ENCODE measurements around the gene PTPRE.

DNA sequence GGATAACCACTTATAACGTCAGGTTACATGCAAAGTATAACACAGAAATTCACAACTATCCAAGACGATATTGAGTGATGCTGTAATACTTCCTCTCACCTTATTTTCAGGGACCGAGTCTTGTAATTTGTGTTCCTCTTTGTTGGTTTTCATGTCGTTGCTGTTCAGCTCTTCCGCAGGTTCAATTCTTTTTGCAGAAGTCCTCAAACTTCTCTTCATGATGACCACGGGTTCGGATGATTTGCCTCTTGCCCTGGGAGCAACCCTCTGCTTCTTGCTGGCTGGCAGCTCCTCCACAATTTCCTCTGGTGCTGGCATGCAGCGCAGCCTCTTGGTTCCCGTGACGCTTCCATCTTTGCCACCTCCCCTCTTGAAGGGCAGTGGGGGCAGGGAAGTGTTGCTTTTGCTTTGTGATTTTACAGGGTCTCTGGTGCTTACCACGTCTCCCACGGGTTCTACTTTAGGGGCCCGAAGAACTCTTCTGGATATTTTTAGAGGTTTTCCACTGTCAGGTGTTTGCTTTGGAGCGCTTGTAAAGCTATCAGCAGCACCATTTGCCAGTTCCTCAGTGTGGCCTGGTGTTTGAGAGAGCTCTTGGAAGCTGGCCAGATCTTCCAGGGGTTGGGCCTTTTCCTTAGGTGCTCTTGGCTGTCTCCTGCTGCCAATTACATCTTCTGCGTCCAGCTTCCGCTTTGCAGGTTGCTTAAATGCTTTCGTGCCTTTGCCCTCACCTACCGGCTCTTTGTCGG lies 195.8 kb downstream of the PTPRE start:
- TF ChIP-seq, protein P1, sequence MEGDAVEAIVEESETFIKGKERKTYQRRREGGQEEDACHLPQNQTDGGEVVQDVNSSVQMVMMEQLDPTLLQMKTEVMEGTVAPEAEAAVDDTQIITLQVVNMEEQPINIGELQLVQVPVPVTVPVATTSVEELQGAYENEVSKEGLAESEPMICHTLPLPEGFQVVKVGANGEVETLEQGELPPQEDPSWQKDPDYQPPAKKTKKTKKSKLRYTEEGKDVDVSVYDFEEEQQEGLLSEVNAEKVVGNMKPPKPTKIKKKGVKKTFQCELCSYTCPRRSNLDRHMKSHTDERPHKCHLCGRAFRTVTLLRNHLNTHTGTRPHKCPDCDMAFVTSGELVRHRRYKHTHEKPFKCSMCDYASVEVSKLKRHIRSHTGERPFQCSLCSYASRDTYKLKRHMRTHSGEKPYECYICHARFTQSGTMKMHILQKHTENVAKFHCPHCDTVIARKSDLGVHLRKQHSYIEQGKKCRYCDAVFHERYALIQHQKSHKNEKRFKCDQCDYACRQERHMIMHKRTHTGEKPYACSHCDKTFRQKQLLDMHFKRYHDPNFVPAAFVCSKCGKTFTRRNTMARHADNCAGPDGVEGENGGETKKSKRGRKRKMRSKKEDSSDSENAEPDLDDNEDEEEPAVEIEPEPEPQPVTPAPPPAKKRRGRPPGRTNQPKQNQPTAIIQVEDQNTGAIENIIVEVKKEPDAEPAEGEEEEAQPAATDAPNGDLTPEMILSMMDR (conservative IDR thresholded peaks at IDR 0.05) = no peak
- no peak for TF ChIP-seq EZH2 (IDR thresholded peaks at IDR 0.05; ENCODE audit: low read depth)
